HepG2 (cell line): Measurements from ENCODE around the gene PGA5. TPM values are rescaled to one million over a fixed set of nuclear protein-coding genes. Genes with fewer than 3 reads are reported as not detected.

Experiments
- AGO2 ChIP-seq: fragments of 200-400 bp; formaldehyde crosslinking; optimal IDR thresholded peaks from 2 replicates; pipeline ENCODE3; 2017; ENCODE audit warnings: mild to moderate bottlenecking, low read depth, low read length, moderate library complexity
- CBX5 ChIP-seq: sonication (generic); formaldehyde crosslinking; IDR thresholded peaks from 2 replicates; pipeline ENCODE4 v1.4.0; 2020; ENCODE audit warnings: missing genetic modification reagents, borderline replicate concordance
- DNMT1 ChIP-seq: sonication (generic); formaldehyde crosslinking; IDR thresholded peaks from 2 replicates; pipeline ENCODE4 v1.5.1; 2020; ENCODE audit warnings: mild to moderate bottlenecking, missing genetic modification reagents
- FOXA3 ChIP-seq: IDR thresholded peaks from 2 replicates; pipeline ENCODE4 v1.6.1; 2016; ENCODE audit warnings: missing genetic modification reagents, missing compliant biosample characterization
- GATAD1 ChIP-seq: IDR thresholded peaks from 2 replicates; pipeline ENCODE4 v1.6.1; 2016; ENCODE audit warnings: missing genetic modification reagents, missing compliant biosample characterization
- IKZF4 ChIP-seq: sonication (generic); formaldehyde crosslinking; IDR thresholded peaks from 2 replicates; pipeline ENCODE4 v1.5.1; 2020; ENCODE audit warnings: borderline replicate concordance, mild to moderate bottlenecking, low read depth, missing genetic modification reagents; ENCODE audit errors: not compliant biosample characterization
- MAF1 ChIP-seq: sonication (generic); formaldehyde crosslinking; IDR thresholded peaks from 2 replicates; pipeline ENCODE4 v1.5.0; 2020; ENCODE audit warnings: missing genetic modification reagents, borderline replicate concordance
- MAZ ChIP-seq, 2 experiments: sonication (generic) in 1 of 2; formaldehyde crosslinking in 1 of 2; IDR thresholded peaks; 2 replicates each; pipeline versions ENCODE4 v1.5.0 to v1.6.1; 2012 to 2020; ENCODE audit warnings: low read depth in 2 of 2, mild to moderate bottlenecking in 2 of 2, borderline replicate concordance in 1 of 2, improper control_type of control experiment in 1 of 2, low read length in 1 of 2, missing genetic modification reagents in 1 of 2, moderate library complexity in 1 of 2
- MEF2D ChIP-seq: sonication (generic); formaldehyde crosslinking; IDR thresholded peaks from 2 replicates; pipeline ENCODE4 v1.5.1; 2020; ENCODE audit warnings: mild to moderate bottlenecking, missing genetic modification reagents
- MTF1 ChIP-seq: sonication (generic); formaldehyde crosslinking; IDR thresholded peaks from 2 replicates; pipeline ENCODE4 v1.5.0; 2020; ENCODE audit warnings: missing genetic modification reagents
- MYNN ChIP-seq: sonication (generic); formaldehyde crosslinking; IDR thresholded peaks from 2 replicates; pipeline ENCODE4 v1.4.0; 2020; ENCODE audit warnings: mild to moderate bottlenecking, low read depth, missing genetic modification reagents
- NCOA5 ChIP-seq: sonication (generic); formaldehyde crosslinking; IDR thresholded peaks from 2 replicates; pipeline ENCODE4 v1.4.0; 2020; ENCODE audit warnings: missing genetic modification reagents
- SALL2 ChIP-seq: sonication (generic); formaldehyde crosslinking; IDR thresholded peaks from 2 replicates; pipeline ENCODE4 v1.8.1; 2023; ENCODE audit warnings: mild to moderate bottlenecking, missing genetic modification reagents, inconsistent platforms
- SPEN ChIP-seq: sonication (generic); formaldehyde crosslinking; IDR thresholded peaks from 2 replicates; pipeline ENCODE4 v1.5.1; 2020; ENCODE audit warnings: low read depth, mild to moderate bottlenecking, missing genetic modification reagents
- ZEB1 ChIP-seq: IDR thresholded peaks from 2 replicates; pipeline ENCODE4 v1.6.1; 2012; ENCODE audit warnings: mild to moderate bottlenecking, low read depth, inconsistent platforms; ENCODE audit not compliant: insufficient replicate concordance
- ZFP36L1 ChIP-seq: sonication (generic); formaldehyde crosslinking; IDR thresholded peaks from 2 replicates; pipeline ENCODE4 v1.8.0; 2022; ENCODE audit warnings: mild to moderate bottlenecking, missing genetic modification reagents, moderate library complexity
- ZNF264 ChIP-seq: sonication (generic); formaldehyde crosslinking; IDR thresholded peaks from 2 replicates; pipeline ENCODE4 v1.4.0; 2020; ENCODE audit warnings: missing genetic modification reagents
- ZNF563 ChIP-seq: sonication (generic); formaldehyde crosslinking; IDR thresholded peaks from 2 replicates; pipeline ENCODE4 v1.8.0; 2022; ENCODE audit warnings: mild to moderate bottlenecking, moderate library complexity, missing genetic modification reagents
- ZNF577 ChIP-seq: sonication (generic); formaldehyde crosslinking; IDR thresholded peaks from 2 replicates; pipeline ENCODE4 v1.4.0; 2020; ENCODE audit warnings: mild to moderate bottlenecking, low read depth, missing genetic modification reagents, borderline replicate concordance
- ZNF607 ChIP-seq: sonication (generic); formaldehyde crosslinking; IDR thresholded peaks from 2 replicates; pipeline ENCODE4 v1.5.1; 2020; ENCODE audit warnings: missing genetic modification reagents, mild to moderate bottlenecking, borderline replicate concordance
- ZNF790 ChIP-seq: sonication (generic); formaldehyde crosslinking; IDR thresholded peaks from 2 replicates; pipeline ENCODE4 v1.8.0; 2022; ENCODE audit warnings: missing genetic modification reagents, mild to moderate bottlenecking, borderline replicate concordance
- polyA plus RNA-seq, 8 experiments: library from polyadenylated mRNA; depleted of rRNA in 3 of 8; stranded (reverse) in 7 of 8; unstranded in 1 of 8; fragments of >200 nt; fragmentation: Illumina TruSeq in 4 of 8; extraction: Trizol in 4 of 8; gene quantifications; 2 replicates each; pipeline versions ENCODE4 v1.2.1 to v1.2.3, GENCODE V29; 2011 to 2016; ENCODE audit warnings: low read depth in 4 of 8, missing spikeins in 1 of 8, mixed read lengths in 1 of 8; ENCODE audit not compliant: insufficient read depth in 1 of 8
- total RNA-seq, 5 experiments: library from RNA; depleted of rRNA; stranded (reverse); fragments of >200 nt; fragmentation: Illumina TruSeq; extraction: Trizol; gene quantifications; 2 replicates each; pipeline ENCODE4 v1.2.3, GENCODE V29; 2016; ENCODE audit warnings: low read depth in 1 of 5
- TF ChIP-seq, protein P1 (sequence below): sonication (generic); formaldehyde crosslinking; IDR thresholded peaks from 2 replicates; pipeline ENCODE4 v1.4.0; 2020; ENCODE audit warnings: mild to moderate bottlenecking, missing genetic modification reagents
- TF ChIP-seq, protein P2 (sequence below): IDR thresholded peaks from 2 replicates; pipeline ENCODE4 v1.6.1; 2012; ENCODE audit warnings: inconsistent platforms
- TF ChIP-seq, protein P3 (sequence below), 2 experiments: sonication (generic) in 1 of 2; formaldehyde crosslinking in 1 of 2; IDR thresholded peaks; 2 replicates each; pipeline versions ENCODE4 v1.4.0 to v1.6.1; 2016 to 2020; ENCODE audit warnings: borderline replicate concordance in 1 of 2, low read depth in 1 of 2, mild to moderate bottlenecking in 1 of 2, missing genetic modification reagents in 1 of 2

PGA5 gene
- total and polyA plus RNA-seq, 2 of the 13 experiments (the other 11 are each of a cell fraction or from before 2014, with no cell fraction given), result not detected

DNA sequence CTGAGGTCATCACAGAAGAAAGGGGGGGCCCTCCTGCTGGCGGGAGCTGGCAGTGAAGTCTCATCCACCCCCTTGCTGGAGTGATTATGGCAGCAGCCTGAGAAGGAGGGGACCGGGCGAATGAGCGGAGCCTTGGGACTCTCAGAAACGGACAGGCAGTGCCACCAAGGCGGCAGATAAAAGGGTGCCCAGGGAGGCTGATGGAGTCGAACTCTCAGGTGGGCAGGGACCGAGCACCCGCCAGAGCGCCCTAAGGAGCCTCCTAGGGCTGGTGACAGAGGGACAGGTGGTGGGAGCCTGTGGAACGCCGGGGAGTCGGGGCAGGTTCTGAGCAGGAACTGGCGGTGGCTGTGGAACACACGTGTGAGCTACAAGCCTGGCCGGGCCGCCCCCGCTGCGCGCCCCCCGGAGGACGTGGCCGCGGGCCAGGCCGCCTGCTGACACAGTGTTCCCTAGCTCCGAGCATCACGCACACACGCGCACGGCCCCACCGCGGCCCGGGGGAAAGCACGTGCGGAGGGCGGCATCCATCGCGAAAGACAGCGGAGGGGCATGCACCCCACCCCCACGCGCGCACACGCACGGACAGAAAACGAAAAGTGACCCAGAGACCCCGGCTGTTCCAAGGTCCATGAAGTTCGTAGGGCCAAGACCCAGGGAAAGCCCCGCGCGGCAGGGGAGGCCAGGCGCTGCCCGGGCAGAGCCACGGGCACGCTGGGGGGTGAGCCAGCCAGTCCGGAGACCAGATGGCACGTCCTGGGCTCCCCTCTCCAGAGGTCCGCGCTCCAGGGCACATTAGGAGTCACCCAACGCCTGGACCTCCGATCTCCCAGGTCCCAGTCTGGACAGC is 53.1 kb downstream of the PGA5 start (continued):
- TF ChIP-seq NCOA5 (no peak), MEF2D (CRISPR knock-in tag) (no peak), ZNF264 (no peak), GATAD1 (peak; percentile 43; the same call in 1 of the 2 replicates), SALL2 (CRISPR knock-in tag) (no peak; the same call in 1 of the 2 replicates), ZNF790 (CRISPR knock-in tag) (peak; percentile 22; the same call in 1 of the 2 replicates), ZFP36L1 (no peak), MTF1 (CRISPR knock-in tag) (0 out of 2 replicates have a peak, but pooled peaks have one; percentile 27), ZNF607 (CRISPR knock-in tag) (peak; percentile 66; the same call in 1 of the 2 replicates), DNMT1 (CRISPR knock-in tag) (peak; percentile 94), IKZF4 (peak; percentile 26), ZNF577 (CRISPR knock-in tag) (no peak), MAF1 (CRISPR knock-in tag) (0 out of 2 replicates have a peak, but pooled peaks have one; percentile 8), ZNF563 (CRISPR knock-in tag) (0 out of 2 replicates have a peak, but pooled peaks have one; percentile 53), ZEB1 (no peak), MYNN (CRISPR knock-in tag) (0 out of 2 replicates have a peak, but pooled peaks have one; percentile 22), MAZ (IDR thresholded peaks at IDR 0.05; ENCODE audit: borderline replicate concordance, low read depth, low read length) (no peak; the same call in 1 of the 2 replicates), MAZ (CRISPR knock-in tag; IDR thresholded peaks at IDR 0.05; ENCODE audit: low read depth) (no peak), CBX5 (peak; percentile 31; the same call in 1 of the 2 replicates), FOXA3 (CRISPR knock-in tag) (peak; percentile 15; the same call in 1 of the 2 replicates), AGO2 (peak; percentile 59), SPEN (CRISPR knock-in tag) (peak; percentile 66)
- TF ChIP-seq, protein P1, sequence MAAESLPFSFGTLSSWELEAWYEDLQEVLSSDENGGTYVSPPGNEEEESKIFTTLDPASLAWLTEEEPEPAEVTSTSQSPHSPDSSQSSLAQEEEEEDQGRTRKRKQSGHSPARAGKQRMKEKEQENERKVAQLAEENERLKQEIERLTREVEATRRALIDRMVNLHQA, result 0 out of 2 replicates have a peak, but pooled peaks have one; percentile 31
- TF ChIP-seq, protein P2, sequence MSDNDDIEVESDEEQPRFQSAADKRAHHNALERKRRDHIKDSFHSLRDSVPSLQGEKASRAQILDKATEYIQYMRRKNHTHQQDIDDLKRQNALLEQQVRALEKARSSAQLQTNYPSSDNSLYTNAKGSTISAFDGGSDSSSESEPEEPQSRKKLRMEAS, result peak; percentile 93
- TF ChIP-seq, protein P3, sequence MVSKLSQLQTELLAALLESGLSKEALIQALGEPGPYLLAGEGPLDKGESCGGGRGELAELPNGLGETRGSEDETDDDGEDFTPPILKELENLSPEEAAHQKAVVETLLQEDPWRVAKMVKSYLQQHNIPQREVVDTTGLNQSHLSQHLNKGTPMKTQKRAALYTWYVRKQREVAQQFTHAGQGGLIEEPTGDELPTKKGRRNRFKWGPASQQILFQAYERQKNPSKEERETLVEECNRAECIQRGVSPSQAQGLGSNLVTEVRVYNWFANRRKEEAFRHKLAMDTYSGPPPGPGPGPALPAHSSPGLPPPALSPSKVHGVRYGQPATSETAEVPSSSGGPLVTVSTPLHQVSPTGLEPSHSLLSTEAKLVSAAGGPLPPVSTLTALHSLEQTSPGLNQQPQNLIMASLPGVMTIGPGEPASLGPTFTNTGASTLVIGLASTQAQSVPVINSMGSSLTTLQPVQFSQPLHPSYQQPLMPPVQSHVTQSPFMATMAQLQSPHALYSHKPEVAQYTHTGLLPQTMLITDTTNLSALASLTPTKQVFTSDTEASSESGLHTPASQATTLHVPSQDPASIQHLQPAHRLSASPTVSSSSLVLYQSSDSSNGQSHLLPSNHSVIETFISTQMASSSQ (IDR thresholded peaks at IDR 0.05; ENCODE audit: low read depth), result no peak
- TF ChIP-seq, protein P3 (CRISPR knock-in tag; IDR thresholded peaks at IDR 0.05; ENCODE audit: borderline replicate concordance), result peak; percentile 25; the same call in 1 of the 2 replicates
